KMS-11 (cell line): Measurements from ENCODE around the gene LPAR5.
A peak's percentile ranks its signal among the peaks of the same experiment; 100 is the strongest.

Experiments used
- H2AFZ ChIP-seq: fragments of 200-600 bp; sonication (generic); 2 replicates; pipeline ENCODE4 v1.6.1; 2016; ENCODE audit warnings: antibody characterized with exemption, mixed run types, low read depth
- H3K27ac ChIP-seq: fragments of 200-600 bp; sonication (generic); 2 replicates; pipeline ENCODE4 v1.6.1; 2016; ENCODE audit warnings: mild to moderate bottlenecking, mixed run types
- H3K27me3 ChIP-seq: fragments of 200-600 bp; sonication (generic); 2 replicates; pipeline ENCODE4 v1.6.1; 2017; ENCODE audit warnings: mild to moderate bottlenecking, low read depth, mixed run types, moderate library complexity; ENCODE audit not compliant: insufficient read depth
- H3K36me3 ChIP-seq: fragments of 200-600 bp; sonication (generic); 2 replicates; pipeline ENCODE4 v1.6.1; 2017; ENCODE audit warnings: mild to moderate bottlenecking, mixed run types; ENCODE audit not compliant: insufficient read depth
- H3K4me1 ChIP-seq: fragments of 200-600 bp; sonication (generic); 2 replicates; pipeline ENCODE4 v1.6.1; 2016; ENCODE audit warnings: mild to moderate bottlenecking, low read depth, mixed run types; ENCODE audit not compliant: poor library complexity, severe bottlenecking
- H3K4me2 ChIP-seq: fragments of 200-600 bp; sonication (generic); 2 replicates; pipeline ENCODE4 v1.7.0; 2016; ENCODE audit warnings: mild to moderate bottlenecking, mixed run types
- H3K4me3 ChIP-seq: fragments of 200-600 bp; sonication (generic); IDR thresholded peaks from 2 replicates; pipeline ENCODE4 v1.6.1; 2017; ENCODE audit warnings: low read depth, low read length, mixed read lengths; ENCODE audit not compliant: insufficient read depth
- H3K79me2 ChIP-seq: fragments of 200-600 bp; sonication (generic); 2 replicates; pipeline ENCODE4 v1.6.1; 2016; ENCODE audit warnings: low read depth, mixed run types; ENCODE audit not compliant: insufficient read depth
- H3K9ac ChIP-seq: fragments of 200-600 bp; sonication (generic); 2 replicates; pipeline ENCODE4 v1.6.1; 2016; ENCODE audit warnings: mild to moderate bottlenecking, mixed run types
- H4K20me1 ChIP-seq: fragments of 200-600 bp; sonication (generic); 2 replicates; pipeline ENCODE4 v1.6.1; 2016; ENCODE audit warnings: mild to moderate bottlenecking, mixed run types; ENCODE audit not compliant: insufficient read depth
- CTCF ChIP-seq: fragments of 200-600 bp; sonication (generic); conservative IDR thresholded peaks from 2 replicates; pipeline ENCODE4 v1.6.1; 2017; ENCODE audit warnings: low read depth, mild to moderate bottlenecking, antibody characterized with exemption, low read length, moderate library complexity, mixed read lengths

LPAR5 gene

GRCh38 chr12:6667559-6668210 lies 31.9 kb upstream of the LPAR5 start:
- Histone ChIP-seq H4K20me1 (no peaks in the 10 kb centered on the region), H2AFZ (no peak overlapping the region), H3K27ac (no peak overlapping the region), H3K4me2 (no peak overlapping the region), H3K36me3 (no peaks in the 10 kb centered on the region; the same call in 1 of the 2 replicates), H3K27me3 (no peaks in the 10 kb centered on the region), H3K79me2 (no peaks in the 10 kb centered on the region), H3K4me1 (peaks cover 7% of the 10 kb centered on the region), H3K4me3 (no peak overlapping the region), H3K9ac (no peak overlapping the region)
- no peak for TF ChIP-seq CTCF

DNA sequence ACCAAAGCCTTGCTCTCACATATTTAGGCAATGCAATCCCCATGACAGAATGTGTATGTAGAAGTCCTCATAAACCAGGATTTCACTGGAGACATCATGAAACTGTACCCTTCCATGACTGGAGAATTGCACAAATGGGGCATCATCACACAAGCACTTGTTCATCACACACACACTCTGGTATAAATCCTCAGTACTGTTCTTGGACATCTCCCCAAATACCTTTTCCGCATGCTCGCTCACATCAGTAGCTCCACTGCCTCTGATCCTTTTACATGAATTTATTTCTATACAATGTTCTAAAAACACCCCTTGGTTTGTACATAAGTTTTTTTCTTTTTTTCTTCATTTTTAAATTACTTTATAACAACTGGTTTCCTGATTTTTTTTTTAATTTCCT lies 30.5 kb upstream of the LPAR5 start:
- no peak overlapping the region for H3K9ac ChIP-seq
- no peak overlapping the region for H3K4me3 ChIP-seq
- H3K27ac ChIP-seq, result no peak overlapping the region
- no peak for TF ChIP-seq CTCF
- no peaks in the 10 kb centered on the region for H3K27me3 ChIP-seq
- H4K20me1 ChIP-seq, result no peaks in the 10 kb centered on the region
- H3K79me2 ChIP-seq, result peaks cover 10% of the 10 kb centered on the region; the same call in 1 of the 2 replicates
- H3K4me1 ChIP-seq, result peaks cover 13% of the 10 kb centered on the region
- no peak overlapping the region for H2AFZ ChIP-seq
- no peaks in the 10 kb centered on the region; the same call in 1 of the 2 replicates for H3K36me3 ChIP-seq
- H3K4me2 ChIP-seq, result no peak overlapping the region

DNA sequence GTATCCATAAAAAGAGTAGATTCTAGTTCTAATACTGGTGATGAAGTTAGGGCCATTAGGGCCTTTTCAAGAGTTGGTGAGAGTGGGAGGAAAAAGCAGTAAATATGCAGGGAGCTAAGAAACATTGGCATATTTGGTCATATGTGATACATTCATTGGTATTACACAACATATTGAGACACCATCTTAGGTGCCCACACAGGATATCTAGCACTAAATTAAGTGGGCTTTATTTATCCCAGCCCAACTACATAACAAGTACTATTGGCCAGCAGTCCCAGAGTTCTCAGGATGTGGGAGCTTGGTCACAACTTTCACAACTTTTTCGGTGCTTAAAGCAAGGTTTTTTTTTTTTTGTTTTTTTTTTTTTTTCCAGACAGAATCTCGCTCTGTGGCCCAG lies 29.1 kb upstream of the LPAR5 start:
- Histone ChIP-seq H3K4me1 (peaks cover 13% of the 10 kb centered on the region), H3K27ac (no peak overlapping the region), H4K20me1 (no peaks in the 10 kb centered on the region), H3K79me2 (peaks cover 10% of the 10 kb centered on the region; the same call in 1 of the 2 replicates), H3K27me3 (no peaks in the 10 kb centered on the region), H2AFZ (no peak overlapping the region), H3K9ac (no peak overlapping the region), H3K4me3 (no peak overlapping the region), H3K36me3 (no peaks in the 10 kb centered on the region), H3K4me2 (no peak overlapping the region)
- no peak for TF ChIP-seq CTCF

GRCh38 chr12:6662906-6663742 lies 27.4 kb upstream of the LPAR5 start, which contains the start of gene ING4:
TSS of gene ING4 (minus strand) at chr12:6663119. CDS start at chr12:6663101, 18 bp downstream.
- H3K4me1 ChIP-seq, result peaks cover 13% of the 10 kb centered on the region
- no peaks in the 10 kb centered on the region for H3K36me3 ChIP-seq
- peak within 1 kb of the TSS; percentile 91 for H2AFZ ChIP-seq
- peaks cover 10% of the 10 kb centered on the region; the same call in 1 of the 2 replicates for H3K79me2 ChIP-seq
- no peaks in the 10 kb centered on the region for H3K27me3 ChIP-seq
- H3K4me3 ChIP-seq, result no peak within 1 kb of the TSS
- H3K9ac ChIP-seq, result peak within 1 kb of the TSS; percentile 41; the same call in 1 of the 2 replicates
- TF ChIP-seq CTCF, result no peak
- peak within 1 kb of the TSS; percentile 80 for H3K27ac ChIP-seq
- no peaks in the 10 kb centered on the region for H4K20me1 ChIP-seq
- H3K4me2 ChIP-seq, result peak within 1 kb of the TSS; percentile 96
